ENCODE results near the gene C1orf226. TPM values are rescaled to one million over a fixed set of nuclear protein-coding genes. Genes with fewer than 3 reads are reported as not detected.

The C1orf226 gene
- total RNA-seq, 4 donors from 2014 or later, result 3.3 to 18.9 (median 11.6) TPM

GRCh38 chr1:162369571-162369970 lies 12.0 kb upstream of the C1orf226 start:
- DNase-seq (ENCODE audit: extremely low spot score), result no peak
- WGBS, result 89% methylated on average over 7 of the region's 7 CpGs
- TF ChIP-seq CTCF (IDR thresholded peaks at IDR 0.05) (no peak), POLR2AphosphoS5 (IDR thresholded peaks at IDR 0.05) (no peak), EP300 (IDR thresholded peaks at IDR 0.05) (no peak), POLR2A (IDR thresholded peaks at IDR 0.05; ENCODE audit: low read depth) (no peak)
- H3K27me3 ChIP-seq, result no peaks in the 10 kb centered on the region
- H3K4me1 ChIP-seq, result no peaks in the 10 kb centered on the region
- H3K9me3 ChIP-seq, result no peaks in the 10 kb centered on the region
- H3K27ac ChIP-seq (replicated peaks in 1 of 4), result no peak overlapping the region
- H3K36me3 ChIP-seq, result peaks cover 0 to 13% (median 6%) of the 10 kb centered on the region in 4 donors
- intact Hi-C loops (cut with DNase I), result no loop called here
- H3K4me3 ChIP-seq, result no peak overlapping the region

- H3K36me3 ChIP-seq, result peaks cover 0 to 13% (median 6%) of the 10 kb centered on the region in 4 donors
- intact Hi-C loops (cut with DNase I), result no loop called here
- TF ChIP-seq POLR2A (IDR thresholded peaks at IDR 0.05; ENCODE audit: low read depth), result no peak
- TF ChIP-seq POLR2AphosphoS5 (IDR thresholded peaks at IDR 0.05), result no peak
- TF ChIP-seq CTCF (IDR thresholded peaks at IDR 0.05), result no peak
- no peak for TF ChIP-seq EP300 (IDR thresholded peaks at IDR 0.05)
- DNase-seq (ENCODE audit: extremely low spot score), result no peak
- no peak overlapping the region for H3K27ac ChIP-seq (replicated peaks in 1 of 4)
- WGBS, result 96% methylated on average over 1 of the region's 1 CpG
- no peaks in the 10 kb centered on the region for H3K9me3 ChIP-seq
- H3K4me1 ChIP-seq, result no peaks in the 10 kb centered on the region
- no peaks in the 10 kb centered on the region for H3K27me3 ChIP-seq
- H3K4me3 ChIP-seq, result no peak overlapping the region
Measured at GRCh38 chr1:162370161-162370560, 11.4 kb upstream of the C1orf226 start.

GRCh38 chr1:162370721-162371120 lies 10.8 kb upstream of the C1orf226 start:
- Histone ChIP-seq H3K9me3 (no peaks in the 10 kb centered on the region), H3K36me3 (peaks cover 0 to 13% (median 6%) of the 10 kb centered on the region in 4 donors), H3K27ac (replicated peaks in 1 of 4) (no peak overlapping the region), H3K27me3 (no peaks in the 10 kb centered on the region), H3K4me1 (no peaks in the 10 kb centered on the region), H3K4me3 (no peak overlapping the region)
- DNase-seq (ENCODE audit: extremely low spot score), result no peak
- intact Hi-C loops (cut with DNase I), result no loop called here
- 91% methylated on average over 3 of the region's 3 CpGs for WGBS
- TF ChIP-seq POLR2AphosphoS5 (IDR thresholded peaks at IDR 0.05), result no peak
- no peak for TF ChIP-seq POLR2A (IDR thresholded peaks at IDR 0.05; ENCODE audit: low read depth)
- TF ChIP-seq CTCF (IDR thresholded peaks at IDR 0.05), result no peak
- no peak for TF ChIP-seq EP300 (IDR thresholded peaks at IDR 0.05)

- no peak overlapping the region for H3K27ac ChIP-seq (replicated peaks in 1 of 4)
- DNase-seq (ENCODE audit: extremely low spot score), result no peak
- no peaks in the 10 kb centered on the region for H3K27me3 ChIP-seq
- H3K4me3 ChIP-seq, result no peak overlapping the region
- no peaks in the 10 kb centered on the region for H3K4me1 ChIP-seq
- H3K36me3 ChIP-seq, result peaks cover 0 to 10% (median 6%) of the 10 kb centered on the region in 4 donors
- intact Hi-C loops (cut with DNase I), result no loop called here
- H3K9me3 ChIP-seq, result no peaks in the 10 kb centered on the region
- 90% methylated on average over 6 of the region's 6 CpGs for WGBS
- TF ChIP-seq EP300 (IDR thresholded peaks at IDR 0.05) (no peak), CTCF (IDR thresholded peaks at IDR 0.05) (no peak), POLR2A (IDR thresholded peaks at IDR 0.05; ENCODE audit: low read depth) (no peak), POLR2AphosphoS5 (IDR thresholded peaks at IDR 0.05) (no peak)
Measured at GRCh38 chr1:162371611-162372010, 9.9 kb upstream of the C1orf226 start.

Measured in esophagus muscularis mucosa (tissue), 4 donors.